PFSK-1 (cell line): ENCODE measurements around the gene MAGI2.

Experiments used
- FOXP2 ChIP-seq: optimal IDR thresholded peaks from 2 replicates; pipeline ENCODE3; 2011; ENCODE audit warnings: borderline replicate concordance, control low read depth, inconsistent platforms; ENCODE audit not compliant: insufficient read depth; ENCODE audit errors: extremely low read length, extremely low read depth
- POLR2AphosphoS5 ChIP-seq: IDR thresholded peaks from 2 replicates; pipeline ENCODE4 v1.6.1; 2012; ENCODE audit warnings: low read depth, mild to moderate bottlenecking, control low read depth, low read length, moderate library complexity
- REST ChIP-seq, 2 experiments: IDR thresholded peaks; 2 replicates each; pipeline versions ENCODE4 v1.6.1 to v1.8.0; 2011 to 2012; ENCODE audit warnings: low read depth in 2 of 2, low read length in 2 of 2, control low read depth in 1 of 2, inconsistent platforms in 1 of 2, mild to moderate bottlenecking in 1 of 2, moderate library complexity in 1 of 2; ENCODE audit not compliant: insufficient read depth in 1 of 2
- SIN3A ChIP-seq: IDR thresholded peaks from 2 replicates; pipeline ENCODE4 v1.6.1; 2012; ENCODE audit warnings: mild to moderate bottlenecking, low read length, moderate library complexity, borderline replicate concordance; ENCODE audit not compliant: insufficient read depth
- TAF1 ChIP-seq: IDR thresholded peaks from 2 replicates; pipeline ENCODE4 v1.6.1; 2012; ENCODE audit warnings: low read length, control low read depth, borderline replicate concordance; ENCODE audit not compliant: insufficient read depth

Gene MAGI2

GRCh38 chr7:78679112-78679876 lies 774.2 kb downstream of the MAGI2 start:
- TF ChIP-seq TAF1 (no peak), FOXP2 (no peak), POLR2AphosphoS5 (no peak), REST (IDR thresholded peaks at IDR 0.05; ENCODE audit: insufficient read depth in 1 of 2, low read depth in 2 of 2, low read length in 2 of 2) (no peak), SIN3A (no peak)

- TF ChIP-seq SIN3A (no peak), POLR2AphosphoS5 (no peak), REST (IDR thresholded peaks at IDR 0.05; ENCODE audit: insufficient read depth in 1 of 2, low read depth in 2 of 2, low read length in 2 of 2) (no peak), TAF1 (no peak), FOXP2 (no peak)
These were observed 776.1 kb downstream of the MAGI2 start for GRCh38 chr7:78677391-78677790.

GRCh38 chr7:78675511-78675910 lies 778.0 kb downstream of the MAGI2 start:
- no peak for TF ChIP-seq TAF1
- TF ChIP-seq SIN3A = no peak
- no peak for TF ChIP-seq FOXP2
- TF ChIP-seq REST (IDR thresholded peaks at IDR 0.05; ENCODE audit: insufficient read depth in 1 of 2, low read depth in 2 of 2, low read length in 2 of 2) = no peak
- TF ChIP-seq POLR2AphosphoS5 = no peak

- no peak for TF ChIP-seq POLR2AphosphoS5
- no peak for TF ChIP-seq TAF1
- TF ChIP-seq FOXP2 = no peak
- TF ChIP-seq SIN3A = no peak
- no peak for TF ChIP-seq REST (IDR thresholded peaks at IDR 0.05; ENCODE audit: insufficient read depth in 1 of 2, low read depth in 2 of 2, low read length in 2 of 2)
These were observed 780.2 kb downstream of the MAGI2 start for GRCh38 chr7:78673272-78673671.

- TF ChIP-seq FOXP2 (no peak), REST (IDR thresholded peaks at IDR 0.05; ENCODE audit: insufficient read depth in 1 of 2, low read depth in 2 of 2, low read length in 2 of 2) (no peak), TAF1 (no peak), POLR2AphosphoS5 (no peak), SIN3A (no peak)
These were observed 790.5 kb downstream of the MAGI2 start for GRCh38 chr7:78662939-78663338.
